Upper lobe of left lung (tissue), 6 donors: ENCODE data around the gene PTPRR. TPM values are rescaled to one million over a fixed set of nuclear protein-coding genes. Genes with fewer than 3 reads are reported as not detected.
A peak's percentile ranks its signal among the peaks of the same experiment; 100 is the strongest.

Experiments
- ATAC-seq, 2 donors: fragments of 200-7000 bp; cut with Tn5 transposase; one replicate each; pipeline ENCODE4 v1.9.1; 2022; ENCODE audit warnings: mild to moderate bottlenecking in 2 of 2, moderate library complexity in 2 of 2; ENCODE audit not compliant: low FRiP score in 2 of 2
- DNase-seq, 2 donors: peaks; one replicate each; pipeline ENCODE4 v3.0.0-alpha.2; 2019 to 2020
- H3K27ac ChIP-seq, 4 donors: fragments of 200-600 bp; sonication (generic); one replicate each; pipeline ENCODE4 v1.5.1; 2016 to 2019
- H3K27me3 ChIP-seq, 4 donors: fragments of 200-600 bp; sonication (generic); one replicate each; pipeline ENCODE4 v1.5.1; 2017 to 2019
- H3K36me3 ChIP-seq, 4 donors: fragments of 200-600 bp; sonication (generic); one replicate each; pipeline ENCODE4 v1.5.1; 2016 to 2019
- H3K4me1 ChIP-seq, 4 donors: fragments of 200-600 bp; sonication (generic); one replicate each; pipeline ENCODE4 v1.5.1; 2018 to 2019
- H3K4me3 ChIP-seq, 4 donors: fragments of 200-600 bp; sonication (generic); one replicate each; pipeline ENCODE4 v1.5.1; 2017 to 2019; ENCODE audit warnings: mild to moderate bottlenecking in 2 of 4, moderate library complexity in 1 of 4
- H3K9me3 ChIP-seq, 4 donors: fragments of 200-600 bp; sonication (generic); one replicate each; pipeline ENCODE4 v1.5.1; 2018 to 2019
- EP300 ChIP-seq, 4 donors: sonication (generic); formaldehyde crosslinking; IDR thresholded peaks; one replicate each; pipeline ENCODE4 v1.5.1; 2017; ENCODE audit warnings: antibody characterized with exemption in 4 of 4, control low read depth in 2 of 4
- POLR2A ChIP-seq, 4 donors: fragments of 450-650 bp; IDR thresholded peaks; one replicate each; pipeline ENCODE4 v1.5.1; 2016 to 2017; ENCODE audit warnings: antibody characterized with exemption in 4 of 4, mild to moderate bottlenecking in 2 of 4
- POLR2AphosphoS5 ChIP-seq, 2 donors: sonication (generic); formaldehyde crosslinking; IDR thresholded peaks; one replicate each; pipeline ENCODE4 v1.5.1; 2017; ENCODE audit warnings: antibody characterized with exemption in 2 of 2
- WGBS, 2 donors: methylation state at CpG; one replicate each; pipeline ENCODE4 v1.1.5; 2017 to 2018; 5-methylcytosine and 5-hydroxymethylcytosine counted together
- total RNA-seq, 6 donors: library from RNA; depleted of rRNA in 4 of 6; stranded (reverse); fragments of >200 nt in 4 of 6; gene quantifications; one replicate each; pipeline versions ENCODE4 v1.1.0 to v1.2.1, GENCODE V29; 2016 to 2021
- TF ChIP-seq, protein P1 (sequence below), 6 experiments: fragments of 450-650 bp in 4 of 6; fragments of 200-600 bp in 2 of 6; sonication (generic) in 2 of 6; IDR thresholded peaks; one replicate each; pipeline ENCODE4 v1.5.1; 2016 to 2019; ENCODE audit warnings: antibody characterized with exemption in 6 of 6
- donor health status: DM: no; HTN: no; CAD: no; lungs with moderate emphysema.
- donor health status: DM: no; HTN: yes; CAD: no; lungs with severe emphysema.

PTPRR gene
- total RNA-seq, 6 donors from 2014 or later: 0.30 to 2.7 (median 0.79) TPM; not detected in 1

DNA sequence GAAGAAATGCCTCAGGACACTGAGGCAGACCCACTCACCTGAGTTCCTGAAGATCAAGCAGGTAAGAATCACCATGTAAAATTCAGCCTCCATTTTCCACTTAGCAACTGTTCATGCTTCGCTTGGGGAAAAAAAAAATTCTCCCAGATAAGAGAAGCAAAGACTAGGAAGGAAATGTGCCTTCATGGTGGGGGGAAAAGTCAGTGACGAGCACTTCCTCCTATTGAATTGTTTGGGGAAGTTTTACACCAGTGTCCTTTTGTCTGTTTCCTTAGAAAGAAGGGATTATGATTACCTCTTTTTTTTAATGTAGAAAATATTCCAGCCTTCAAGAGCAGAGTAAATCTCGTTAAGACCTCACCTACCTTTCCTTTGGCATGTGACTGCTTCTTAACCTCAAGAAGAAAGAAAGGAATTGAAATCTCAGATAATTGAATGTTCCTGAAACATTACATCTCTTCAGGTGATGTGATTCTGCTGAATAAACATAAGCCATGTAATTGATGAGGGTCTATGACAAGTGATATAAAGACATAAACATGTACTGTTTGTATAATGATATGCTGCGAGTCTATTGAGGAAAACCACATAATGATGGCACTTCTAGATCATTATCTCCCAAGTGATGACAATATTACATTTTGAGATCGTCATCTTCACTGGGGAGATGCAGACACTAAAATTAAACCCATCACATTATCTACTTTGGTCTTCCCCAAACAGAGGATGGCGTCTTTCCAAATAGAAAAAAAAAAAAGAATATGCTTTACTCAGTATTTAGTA, 283.0 kb downstream of the PTPRR start, which contains the start of gene PTPRB:
TSS of gene PTPRB (minus strand) at position 127 of the 783 bp plus-strand sequence. CDS start at position 93, 34 bp downstream.
- Histone ChIP-seq H3K27me3 (no peaks in the 10 kb centered on the region), H3K36me3 (no peaks in the 10 kb centered on the region), H3K27ac (peak within 1 kb of the TSS; percentile 56 to 84 (median 63)), H3K9me3 (no peaks in the 10 kb centered on the region), H3K4me3 (peak within 1 kb of the TSS in 3 of 4 donors; percentile 15 to 36 (median 26)), H3K4me1 (peaks cover 0 to 5% (median 0%) of the 10 kb centered on the region in 4 donors)
- WGBS, 2 donors: 36 to 38% methylated on average over 6 of the region's 6 CpGs
- DNase-seq: no peak
- ATAC-seq: no peak
- TF ChIP-seq, protein P1, sequence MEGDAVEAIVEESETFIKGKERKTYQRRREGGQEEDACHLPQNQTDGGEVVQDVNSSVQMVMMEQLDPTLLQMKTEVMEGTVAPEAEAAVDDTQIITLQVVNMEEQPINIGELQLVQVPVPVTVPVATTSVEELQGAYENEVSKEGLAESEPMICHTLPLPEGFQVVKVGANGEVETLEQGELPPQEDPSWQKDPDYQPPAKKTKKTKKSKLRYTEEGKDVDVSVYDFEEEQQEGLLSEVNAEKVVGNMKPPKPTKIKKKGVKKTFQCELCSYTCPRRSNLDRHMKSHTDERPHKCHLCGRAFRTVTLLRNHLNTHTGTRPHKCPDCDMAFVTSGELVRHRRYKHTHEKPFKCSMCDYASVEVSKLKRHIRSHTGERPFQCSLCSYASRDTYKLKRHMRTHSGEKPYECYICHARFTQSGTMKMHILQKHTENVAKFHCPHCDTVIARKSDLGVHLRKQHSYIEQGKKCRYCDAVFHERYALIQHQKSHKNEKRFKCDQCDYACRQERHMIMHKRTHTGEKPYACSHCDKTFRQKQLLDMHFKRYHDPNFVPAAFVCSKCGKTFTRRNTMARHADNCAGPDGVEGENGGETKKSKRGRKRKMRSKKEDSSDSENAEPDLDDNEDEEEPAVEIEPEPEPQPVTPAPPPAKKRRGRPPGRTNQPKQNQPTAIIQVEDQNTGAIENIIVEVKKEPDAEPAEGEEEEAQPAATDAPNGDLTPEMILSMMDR (IDR thresholded peaks at IDR 0.05): no peak
- TF ChIP-seq EP300 (IDR thresholded peaks at IDR 0.05) (no peak), POLR2A (IDR thresholded peaks at IDR 0.05) (no peak), POLR2AphosphoS5 (IDR thresholded peaks at IDR 0.05) (peak in 1 of 2 donors; percentile 28)

DNA sequence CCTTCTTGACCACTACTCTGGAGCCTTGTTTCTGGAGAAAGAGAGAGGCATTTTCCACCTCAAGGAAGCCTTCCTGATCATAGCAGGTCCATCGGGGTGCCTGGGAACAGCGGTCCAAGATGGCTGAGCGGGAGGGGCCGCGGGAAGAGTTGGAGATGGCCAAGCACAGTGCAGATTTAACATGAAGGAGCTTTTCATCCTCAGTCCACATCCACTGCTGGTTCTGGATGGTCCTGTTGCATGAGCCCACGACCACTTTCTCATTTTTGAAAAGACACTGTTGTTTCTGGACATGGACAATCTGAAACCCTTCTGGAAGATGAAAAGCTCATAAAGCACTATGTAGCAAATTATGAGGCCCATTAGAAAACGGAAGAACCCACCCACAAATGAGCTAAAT, 284.8 kb downstream of the PTPRR start:
- Histone ChIP-seq H3K4me1 (no peaks in the 10 kb centered on the region), H3K27ac (peak overlapping the region in 3 of 4 donors; percentile 10 to 84 (median 62)), H3K27me3 (no peaks in the 10 kb centered on the region), H3K4me3 (peak overlapping the region in 3 of 4 donors; percentile 15 to 36 (median 26)), H3K36me3 (no peaks in the 10 kb centered on the region), H3K9me3 (no peaks in the 10 kb centered on the region)
- DNase-seq (peak in 1 of 2 donors; percentile 2), ATAC-seq (no peak)
- WGBS, 2 donors: 74 to 76% methylated on average over 7 of the region's 7 CpGs
- TF ChIP-seq POLR2A (IDR thresholded peaks at IDR 0.05) (no peak), EP300 (IDR thresholded peaks at IDR 0.05) (no peak), POLR2AphosphoS5 (IDR thresholded peaks at IDR 0.05) (no peak)
- TF ChIP-seq, protein P1 (IDR thresholded peaks at IDR 0.05): no peak

DNA sequence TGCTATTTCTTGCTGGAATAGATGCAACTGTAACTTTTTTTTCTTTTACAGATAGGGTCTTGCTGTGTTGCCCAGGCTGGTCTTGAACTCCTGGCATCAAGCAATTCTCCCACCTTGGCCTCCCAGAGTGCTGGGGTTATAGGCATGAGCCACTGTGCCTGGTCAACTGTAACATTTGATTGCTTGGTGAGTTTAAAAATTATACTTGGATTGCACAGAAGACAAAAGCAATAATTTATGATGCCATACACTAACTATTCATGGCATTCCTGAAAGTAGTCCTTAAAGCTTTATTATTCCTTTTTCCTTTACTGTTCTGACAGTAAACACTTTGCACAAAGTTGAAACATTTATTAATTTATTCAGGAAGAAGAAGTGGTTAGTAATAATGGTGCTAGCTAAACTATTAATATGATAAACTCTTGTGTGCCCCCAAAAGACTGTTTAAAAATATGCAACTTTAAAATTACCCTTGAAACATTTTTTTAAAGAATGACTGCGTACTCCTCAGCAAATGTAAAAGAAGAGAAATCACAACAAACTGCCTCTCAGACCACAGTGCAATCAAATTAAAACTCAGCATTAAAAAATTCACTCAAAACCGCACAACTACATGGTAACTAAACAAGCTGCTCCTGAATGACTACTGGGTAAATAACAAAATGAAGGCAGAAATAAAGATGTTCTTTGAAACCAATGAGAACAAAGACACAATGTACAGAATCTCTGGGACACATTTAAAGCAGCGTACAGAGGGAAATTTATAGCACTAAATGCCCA, 291.6 kb downstream of the PTPRR start:
- no peaks in the 10 kb centered on the region for H3K27me3 ChIP-seq
- peak overlapping the region in 2 of 4 donors; percentile 54 to 74 for H3K27ac ChIP-seq
- no peak for ATAC-seq
- H3K36me3 ChIP-seq: no peaks in the 10 kb centered on the region
- DNase-seq: no peak
- H3K4me3 ChIP-seq: no peak overlapping the region
- no peaks in the 10 kb centered on the region for H3K9me3 ChIP-seq
- H3K4me1 ChIP-seq: no peaks in the 10 kb centered on the region
- WGBS, 2 donors: 74 to 81% methylated on average over 3 of the region's 3 CpGs
- TF ChIP-seq POLR2AphosphoS5 (IDR thresholded peaks at IDR 0.05) (no peak), EP300 (IDR thresholded peaks at IDR 0.05) (no peak), POLR2A (IDR thresholded peaks at IDR 0.05) (no peak)
- TF ChIP-seq, protein P1 (IDR thresholded peaks at IDR 0.05): no peak

DNA sequence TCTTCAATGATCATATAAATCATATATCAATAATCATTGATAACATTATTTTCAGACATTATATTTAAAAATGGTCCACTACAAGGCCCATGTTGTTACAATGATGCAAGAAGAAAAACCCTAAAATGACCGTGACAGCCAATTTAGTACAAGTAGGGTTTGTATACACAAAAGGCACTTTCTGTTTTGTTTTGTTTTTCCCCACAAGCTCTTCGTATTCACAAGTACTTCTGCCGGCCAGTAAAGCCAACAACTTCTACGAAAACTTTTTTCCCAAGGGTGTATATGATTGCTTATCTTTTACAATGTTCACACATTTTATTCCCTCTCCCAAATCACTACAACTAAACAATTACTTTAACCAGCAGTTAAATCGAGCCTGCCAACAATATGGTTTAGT, 292.9 kb downstream of the PTPRR start:
- H3K4me1 ChIP-seq: no peaks in the 10 kb centered on the region
- no peaks in the 10 kb centered on the region for H3K36me3 ChIP-seq
- no peaks in the 10 kb centered on the region for H3K27me3 ChIP-seq
- TF ChIP-seq EP300 (IDR thresholded peaks at IDR 0.05): no peak
- no peak for TF ChIP-seq POLR2AphosphoS5 (IDR thresholded peaks at IDR 0.05)
- TF ChIP-seq, protein P1 (IDR thresholded peaks at IDR 0.05): no peak
- no peak for TF ChIP-seq POLR2A (IDR thresholded peaks at IDR 0.05)
- DNase-seq: no peak
- WGBS, 2 donors: 42 to 58% methylated on average over 5 of the region's 5 CpGs
- ATAC-seq: no peak
- H3K9me3 ChIP-seq: no peaks in the 10 kb centered on the region
- peak overlapping the region in 2 of 4 donors; percentile 25 to 26 for H3K4me3 ChIP-seq
- H3K27ac ChIP-seq: peak overlapping the region; percentile 21 to 74 (median 40)
